ENCODE measurements around the gene ATF6. TPM values are rescaled to one million over a fixed set of nuclear protein-coding genes. Genes with fewer than 3 reads are reported as not detected.

The ATF6 gene
- total and polyA plus RNA-seq, 2 of the 8 experiments (the other 6 are each of a cell fraction or from before 2014, with no cell fraction given): 4.6 to 10.0 TPM

DNA sequence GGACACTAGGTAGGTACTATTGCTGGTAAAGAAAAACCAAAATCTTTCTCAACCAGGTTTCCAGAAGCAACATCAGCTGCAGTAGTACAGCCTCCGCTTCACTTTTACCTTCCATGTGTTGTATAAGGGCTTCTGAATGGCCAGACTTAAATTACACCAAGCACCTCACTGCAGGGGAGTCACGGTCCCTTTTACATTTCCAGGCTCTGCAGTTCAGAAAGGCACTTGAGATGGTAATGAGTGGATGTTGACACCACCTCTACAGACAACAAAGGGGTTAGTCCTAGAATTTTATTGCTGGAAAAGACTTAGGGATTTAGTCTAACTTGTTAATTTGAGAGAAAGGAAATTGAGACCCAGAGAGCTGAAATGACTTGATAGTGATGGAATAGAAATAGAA, 28.5 kb upstream of the ATF6 start:
- Histone ChIP-seq H3K79me2 (ENCODE audit: control insufficient read depth in 1 of 2, insufficient read depth in 2 of 2, low read length in 2 of 2) (no peaks in the 10 kb centered on the region), H2BK15ac (ENCODE audit: low read length) (no peak overlapping the region), H4K91ac (replicated peaks; ENCODE audit: insufficient read length, low read length) (no peak overlapping the region), H3K4ac (replicated peaks; ENCODE audit: insufficient read length, low read depth, low read length) (no peak overlapping the region), H3K14ac (ENCODE audit: insufficient read length) (no peak overlapping the region), H3K9ac (replicated peaks in 1 of 4; ENCODE audit: extremely low read depth in 1 of 4, low read depth in 3 of 4, low read length in 3 of 4) (no peak overlapping the region), H2BK20ac (ENCODE audit: low read length) (no peak overlapping the region), H3K56ac (replicated peaks; ENCODE audit: insufficient read length, low read depth, low read length) (no peak overlapping the region), H3K9me3 (ENCODE audit: insufficient read depth in 2 of 2, low read depth in 1 of 2, low read length in 1 of 2) (no peaks in the 10 kb centered on the region), H3K79me1 (ENCODE audit: low read depth, low read length) (no peaks in the 10 kb centered on the region), H4K5ac (ENCODE audit: insufficient read length, low read depth, low read length) (no peak overlapping the region), H2BK5ac (ENCODE audit: low read depth, low read length) (no peak overlapping the region), H3K27me3 (replicated peaks in 1 of 4; ENCODE audit: control insufficient read depth in 3 of 4, extremely low read depth in 1 of 4, insufficient read depth in 3 of 4, low read length in 3 of 4) (no peaks in the 10 kb centered on the region), H3K4me3 (ENCODE audit: extremely low read depth in 1 of 4, insufficient read depth in 2 of 4, low read depth in 3 of 4, low read length in 4 of 4) (peak overlapping the region in 1 of 4 experiments; percentile 19; a peak in 2 of 8 replicates), H3K4me1 (replicated peaks in 1 of 4; ENCODE audit: control insufficient read depth in 3 of 4, insufficient read depth in 4 of 4, low read length in 3 of 4) (peaks cover 1 to 14% (median 4%) of the 10 kb centered on the region in 4 experiments; a peak in 4 of 7 replicates), H3K18ac (ENCODE audit: extremely low read depth, low read length) (no peak overlapping the region), H2AK5ac (ENCODE audit: low read depth, low read length) (no peak overlapping the region), H3K23me2 (ENCODE audit: low read depth, low read length) (no peaks in the 10 kb centered on the region), H4K8ac (ENCODE audit: extremely low read depth, insufficient read depth, low read length) (no peak overlapping the region), H2BK120ac (replicated peaks; ENCODE audit: low read depth, low read length) (peak overlapping the region; percentile 71), H3K4me2 (ENCODE audit: insufficient read depth in 1 of 2, low read depth in 2 of 2, low read length in 2 of 2) (peak overlapping the region; percentile 33 to 47), H3K27ac (ENCODE audit: low read depth, low read length) (no peak overlapping the region), H2BK12ac (ENCODE audit: low read depth, low read length) (no peak overlapping the region), H3K36me3 (ENCODE audit: control insufficient read depth in 2 of 4, insufficient read depth in 4 of 4, low read length in 3 of 4) (no peaks in the 10 kb centered on the region), H4K20me1 (replicated peaks in 1 of 2; ENCODE audit: control insufficient read depth in 1 of 2, insufficient read depth in 2 of 2, low read length in 2 of 2) (peaks cover 0 to 1% of the 10 kb centered on the region in 2 experiments), H3K23ac (ENCODE audit: insufficient read length) (no peak overlapping the region), H2AFZ (ENCODE audit: low read length) (peak overlapping the region; percentile 6; the same call in 1 of the 2 replicates)
- FAIRE-seq: peak; percentile 39
- no peak for DNase-seq (ENCODE audit: low read depth in 1 of 2, low spot score in 2 of 2)
- 6% methylated on average over 2 of the region's 2 CpGs; no CpG with 5 or more reads in 1 of the 2 experiments for WGBS, 2 experiments (ENCODE audit: extremely low coverage in 1 of 2, insufficient coverage in 1 of 2, insufficient read length in 1 of 2, insufficient replicate concordance in 2 of 2, low coverage in 1 of 2, low lambda C conversion rate in 2 of 2, missing lambda C conversion rate in 1 of 2)
- TF ChIP-seq ASH2L (IDR thresholded peaks at IDR 0.05; ENCODE audit: low read length) (no peak), HDAC2 (IDR thresholded peaks at IDR 0.05; ENCODE audit: borderline replicate concordance in 1 of 2, low read depth in 2 of 2, low read length in 2 of 2) (0 out of 4 replicates have a peak, but pooled peaks of 1 of the 2 experiments have one; percentile 56), NANOG (IDR thresholded peaks at IDR 0.05; ENCODE audit: insufficient read depth, low read depth, low read length, poor library complexity, severe bottlenecking) (peak; percentile 65), POLR2AphosphoS5 (IDR thresholded peaks at IDR 0.05; ENCODE audit: low read depth, low read length) (no peak)
- CTCF ChIA-PET (ENCODE audit: partially characterized antibody): interaction anchor here (0.7 to 10.3 kb wide), 20 partner anchors 10 to 1467 kb away, joined by 3 to 69 read pairs (median 4); partner anchors contain the start of gene DUSP12
- POLR2A ChIA-PET (ENCODE audit: partially characterized antibody): interaction anchor here (0.6 to 4.8 kb wide), 3 partner anchors 11 to 126 kb away, joined by 3 to 27 read pairs (median 24); partner anchors contain the start of gene DUSP12

Measured in H1 (cell line).